Measurements from ENCODE around the gene ZNF783. TPM values are rescaled to one million over a fixed set of nuclear protein-coding genes. Genes with fewer than 3 reads are reported as not detected.

ZNF783 gene
- total RNA-seq, 1 donor from 2014 or later = 19.7 TPM

DNA sequence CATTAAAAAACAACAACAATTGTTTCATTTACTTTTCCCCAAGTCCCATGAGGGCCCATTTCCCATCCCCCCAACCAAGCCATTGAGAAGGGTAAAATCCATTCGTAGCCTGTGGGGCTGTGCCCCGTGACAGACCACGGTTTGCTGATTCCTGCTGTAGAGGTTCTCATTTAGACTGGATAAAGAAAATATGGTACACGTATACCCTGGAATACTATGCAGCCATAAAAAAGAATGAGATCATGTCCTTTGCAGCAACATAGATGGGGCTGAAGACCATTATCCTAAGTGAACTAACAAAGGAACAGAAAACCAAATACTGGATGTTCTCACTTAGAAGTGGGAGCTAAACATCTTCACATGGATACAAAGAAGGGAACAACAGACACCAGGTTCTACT, 44.9 kb downstream of the ZNF783 start:
- TF ChIP-seq, protein P1, sequence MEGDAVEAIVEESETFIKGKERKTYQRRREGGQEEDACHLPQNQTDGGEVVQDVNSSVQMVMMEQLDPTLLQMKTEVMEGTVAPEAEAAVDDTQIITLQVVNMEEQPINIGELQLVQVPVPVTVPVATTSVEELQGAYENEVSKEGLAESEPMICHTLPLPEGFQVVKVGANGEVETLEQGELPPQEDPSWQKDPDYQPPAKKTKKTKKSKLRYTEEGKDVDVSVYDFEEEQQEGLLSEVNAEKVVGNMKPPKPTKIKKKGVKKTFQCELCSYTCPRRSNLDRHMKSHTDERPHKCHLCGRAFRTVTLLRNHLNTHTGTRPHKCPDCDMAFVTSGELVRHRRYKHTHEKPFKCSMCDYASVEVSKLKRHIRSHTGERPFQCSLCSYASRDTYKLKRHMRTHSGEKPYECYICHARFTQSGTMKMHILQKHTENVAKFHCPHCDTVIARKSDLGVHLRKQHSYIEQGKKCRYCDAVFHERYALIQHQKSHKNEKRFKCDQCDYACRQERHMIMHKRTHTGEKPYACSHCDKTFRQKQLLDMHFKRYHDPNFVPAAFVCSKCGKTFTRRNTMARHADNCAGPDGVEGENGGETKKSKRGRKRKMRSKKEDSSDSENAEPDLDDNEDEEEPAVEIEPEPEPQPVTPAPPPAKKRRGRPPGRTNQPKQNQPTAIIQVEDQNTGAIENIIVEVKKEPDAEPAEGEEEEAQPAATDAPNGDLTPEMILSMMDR (conservative IDR thresholded peaks at IDR 0.05) = no peak
- no peak for DNase-seq (ENCODE audit: extremely low spot score, unreplicated experiment)
- Mint-ChIP-seq H3K27ac (no peak overlapping the region), H3K27me3 (no peaks in the 10 kb centered on the region), H3K9me3 (no peaks in the 10 kb centered on the region), H3K36me3 (no peaks in the 10 kb centered on the region), H3K4me1 (ENCODE audit: unreplicated experiment) (no peaks in the 10 kb centered on the region), H3K4me3 (no peak overlapping the region)

DNA sequence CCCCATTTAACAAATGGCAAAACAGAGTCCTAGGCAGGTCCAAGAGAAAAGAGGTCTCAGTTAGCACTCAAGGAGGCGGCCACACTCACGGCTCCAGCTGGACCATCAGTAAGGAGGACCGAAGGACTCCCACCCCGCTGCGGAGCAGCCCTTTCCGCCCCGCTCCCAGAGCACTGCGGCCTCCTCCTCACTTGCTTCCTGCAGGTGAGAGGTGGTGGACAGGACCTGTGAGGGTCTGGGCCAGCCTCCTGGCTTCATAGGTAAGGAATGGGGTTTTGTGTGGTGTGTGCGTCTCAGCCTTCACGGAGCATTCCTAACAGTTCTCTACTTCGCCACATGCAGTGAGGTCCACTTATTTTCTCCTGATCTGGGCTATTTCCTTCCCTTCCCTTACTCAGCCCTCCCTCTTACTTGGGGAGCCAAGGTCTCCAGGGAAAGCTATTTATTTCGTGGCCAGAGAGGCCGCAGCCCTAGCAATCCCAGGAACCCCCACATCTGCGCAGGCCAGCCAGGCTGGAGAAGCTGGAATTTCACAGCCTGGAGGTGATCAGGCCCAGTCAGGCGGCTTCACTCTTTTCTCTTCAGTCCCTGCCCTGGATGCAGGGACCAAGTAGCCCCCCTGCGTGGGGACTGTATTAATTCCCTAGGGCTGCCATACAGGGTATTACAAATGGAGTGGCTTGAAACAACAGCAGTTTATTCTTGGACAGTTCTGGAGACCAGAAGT, 45.9 kb downstream of the ZNF783 start:
- Mint-ChIP-seq H3K36me3 (no peaks in the 10 kb centered on the region), H3K27ac (no peak overlapping the region), H3K4me3 (no peak overlapping the region), H3K9me3 (no peaks in the 10 kb centered on the region), H3K4me1 (ENCODE audit: unreplicated experiment) (no peaks in the 10 kb centered on the region), H3K27me3 (no peaks in the 10 kb centered on the region)
- DNase-seq (ENCODE audit: extremely low spot score, unreplicated experiment) = peak; percentile 50
- TF ChIP-seq, protein P1 (conservative IDR thresholded peaks at IDR 0.05) = no peak

DNA sequence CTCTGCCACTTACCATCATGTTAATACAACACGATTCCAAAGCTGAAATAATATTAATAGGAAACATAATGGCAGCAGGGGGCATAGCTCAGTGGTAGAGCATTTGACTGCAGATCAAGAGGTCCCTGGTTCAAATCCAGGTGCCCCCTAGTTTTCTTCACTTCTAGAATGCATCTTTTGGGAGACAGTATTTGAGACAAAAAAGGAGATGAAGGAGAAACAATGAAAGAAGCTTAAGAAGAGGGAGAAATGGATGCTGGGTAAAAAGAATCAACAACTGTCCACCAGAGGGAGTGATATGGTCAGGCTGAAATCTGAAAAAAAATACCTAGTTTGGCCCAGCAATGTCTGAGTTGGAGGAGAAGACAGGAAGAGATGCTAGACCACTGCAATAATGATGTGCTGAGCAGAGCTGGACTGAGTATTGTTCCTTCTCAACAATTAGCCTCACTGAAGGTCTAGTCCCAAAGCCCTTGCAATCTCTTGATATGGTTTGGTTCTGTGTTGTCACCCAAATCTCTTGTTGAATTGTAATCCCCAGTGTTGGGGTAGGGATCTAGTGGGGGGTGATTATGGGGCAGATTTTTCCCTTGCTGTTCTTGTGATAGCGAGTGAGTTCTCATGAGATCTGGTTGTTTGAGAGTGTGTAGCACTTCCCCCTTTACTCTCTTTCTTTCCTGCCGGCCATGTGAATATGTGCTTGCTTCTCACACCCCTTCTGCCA, 48.3 kb downstream of the ZNF783 start:
- TF ChIP-seq, protein P1 (conservative IDR thresholded peaks at IDR 0.05) = peak; percentile 72
- Mint-ChIP-seq H3K36me3 (no peaks in the 10 kb centered on the region), H3K27me3 (peaks cover 6% of the 10 kb centered on the region), H3K27ac (no peak overlapping the region), H3K4me3 (no peak overlapping the region), H3K9me3 (no peaks in the 10 kb centered on the region), H3K4me1 (ENCODE audit: unreplicated experiment) (no peaks in the 10 kb centered on the region)
- DNase-seq (ENCODE audit: extremely low spot score, unreplicated experiment) = no peak

DNA sequence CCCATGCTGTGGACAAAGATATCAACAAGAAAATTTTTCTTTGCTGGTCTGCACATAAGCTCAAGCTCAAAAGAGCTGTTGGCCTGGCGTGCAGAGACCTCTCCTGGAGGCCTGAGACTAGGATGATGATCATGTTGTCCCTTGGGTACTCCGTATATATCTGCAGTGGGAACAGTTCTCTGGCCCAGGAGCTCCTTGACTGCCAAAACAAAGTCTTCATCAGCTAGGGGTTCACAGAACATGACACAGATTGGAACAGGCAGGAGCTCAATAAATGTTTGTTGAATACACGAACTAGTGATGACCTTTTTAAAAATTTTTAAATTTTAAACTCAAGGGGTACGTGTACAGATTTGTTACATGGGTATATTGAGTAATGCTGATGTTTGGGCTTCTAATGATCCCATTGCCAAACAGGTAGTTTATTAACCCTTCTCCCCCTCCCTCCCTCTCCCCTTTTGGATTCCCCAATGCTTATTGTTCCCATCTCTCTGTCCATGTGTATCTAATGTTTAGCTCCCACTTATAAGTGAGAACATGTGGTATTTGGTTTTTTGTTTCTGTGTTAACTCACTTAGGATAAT, 49.1 kb downstream of the ZNF783 start:
- H3K4me3 Mint-ChIP-seq = no peak overlapping the region
- no peaks in the 10 kb centered on the region for H3K4me1 Mint-ChIP-seq (ENCODE audit: unreplicated experiment)
- H3K27me3 Mint-ChIP-seq = peaks cover 10% of the 10 kb centered on the region
- no peak overlapping the region for H3K27ac Mint-ChIP-seq
- TF ChIP-seq, protein P1 (conservative IDR thresholded peaks at IDR 0.05) = no peak
- H3K9me3 Mint-ChIP-seq = no peaks in the 10 kb centered on the region
- H3K36me3 Mint-ChIP-seq = no peaks in the 10 kb centered on the region
- DNase-seq (ENCODE audit: extremely low spot score, unreplicated experiment) = no peak

DNA sequence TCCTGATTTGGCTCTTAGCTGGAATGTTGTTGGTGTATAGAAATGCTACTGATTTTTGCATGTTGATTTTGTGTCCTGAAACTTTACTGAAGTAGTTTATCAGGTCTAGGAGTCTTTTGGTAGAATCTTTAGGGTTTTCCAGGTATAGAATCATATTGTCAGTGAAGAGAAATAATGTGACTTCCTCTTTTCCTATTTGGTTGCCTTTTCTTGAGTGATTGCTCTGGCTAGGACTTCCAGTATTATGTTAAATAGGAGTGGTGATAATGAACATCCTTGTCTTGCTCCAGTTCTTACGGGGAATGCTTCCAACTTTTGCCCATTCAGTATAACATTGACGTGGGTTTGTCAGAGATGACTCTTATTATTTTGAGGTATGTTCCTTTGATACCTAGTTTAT, 52.0 kb downstream of the ZNF783 start:
- Mint-ChIP-seq H3K9me3 (peaks cover 4% of the 10 kb centered on the region), H3K27ac (no peak overlapping the region), H3K4me1 (ENCODE audit: unreplicated experiment) (no peaks in the 10 kb centered on the region), H3K4me3 (no peak overlapping the region), H3K36me3 (no peaks in the 10 kb centered on the region), H3K27me3 (peaks cover 23% of the 10 kb centered on the region)
- DNase-seq (ENCODE audit: extremely low spot score, unreplicated experiment) = no peak
- TF ChIP-seq, protein P1 (conservative IDR thresholded peaks at IDR 0.05) = no peak

Measured in type B pancreatic cell (in vitro differentiated cells).